ENCODE results near the gene NACC2.
A peak's percentile ranks its signal among the peaks of the same experiment; 100 is the strongest.

NACC2 gene

DNA sequence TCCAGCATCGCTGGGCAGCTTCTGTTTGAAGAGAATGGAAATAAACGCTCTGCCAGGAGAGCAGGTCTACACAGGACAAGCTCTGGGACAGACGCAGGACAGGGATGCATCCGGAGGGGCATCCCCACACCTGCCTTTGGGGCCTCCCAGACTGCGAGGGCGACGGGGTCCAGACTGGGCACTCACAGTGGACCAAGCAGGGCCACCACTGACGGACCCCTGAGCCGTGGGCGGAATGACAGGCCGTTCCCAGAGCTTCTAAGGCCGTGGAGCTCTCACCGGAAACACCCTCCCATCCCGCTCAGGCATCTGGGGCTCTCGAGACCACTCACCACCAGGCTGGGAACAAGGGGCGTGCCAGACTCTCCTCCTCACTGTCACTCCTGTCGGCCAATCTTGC is 34.1 kb upstream of the NACC2 start:
- no peak for DNase-seq (ENCODE audit: low spot score)

DNA sequence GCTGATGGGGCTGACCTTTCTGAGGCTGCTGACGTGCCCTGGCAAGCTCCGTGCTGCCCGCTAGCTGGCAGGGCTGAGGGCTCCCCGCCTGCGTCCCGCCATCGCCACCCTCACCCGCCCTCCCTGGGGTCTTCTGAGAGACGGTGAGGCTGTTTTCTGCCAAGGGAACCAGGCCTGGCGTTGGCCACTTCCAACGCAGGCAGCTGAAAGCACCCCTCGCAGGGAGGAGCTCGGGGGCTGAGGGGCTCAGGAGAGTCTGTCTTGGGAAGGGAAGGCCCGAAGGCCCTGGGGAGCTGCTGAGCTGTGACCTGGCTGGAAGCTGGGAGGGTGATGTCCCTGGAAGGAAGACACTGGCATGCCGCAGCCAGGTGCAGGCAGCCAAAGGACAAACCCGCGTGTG is 33.3 kb upstream of the NACC2 start:
- no peak for DNase-seq (ENCODE audit: low spot score)

DNA sequence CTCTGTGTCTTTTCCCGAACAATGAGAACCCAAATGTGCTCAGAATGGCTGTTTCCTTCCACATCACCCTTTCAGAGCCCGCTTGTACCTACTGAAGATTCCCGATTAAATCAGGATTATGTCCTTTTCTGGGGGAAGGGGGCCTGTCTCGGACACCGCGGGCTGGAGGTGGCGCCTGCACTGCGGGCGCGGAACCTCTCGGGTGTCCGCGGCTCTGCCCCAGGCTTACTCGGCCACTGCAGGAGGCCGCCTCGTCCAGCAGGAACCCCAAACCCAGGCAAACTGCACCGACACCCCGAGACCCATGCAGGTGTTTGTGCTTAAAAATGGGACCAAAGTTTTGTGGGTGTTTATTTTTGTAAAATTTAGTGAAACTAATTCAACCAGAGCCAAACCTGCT is 32.2 kb upstream of the NACC2 start:
- no peak for DNase-seq (ENCODE audit: low spot score)

DNA sequence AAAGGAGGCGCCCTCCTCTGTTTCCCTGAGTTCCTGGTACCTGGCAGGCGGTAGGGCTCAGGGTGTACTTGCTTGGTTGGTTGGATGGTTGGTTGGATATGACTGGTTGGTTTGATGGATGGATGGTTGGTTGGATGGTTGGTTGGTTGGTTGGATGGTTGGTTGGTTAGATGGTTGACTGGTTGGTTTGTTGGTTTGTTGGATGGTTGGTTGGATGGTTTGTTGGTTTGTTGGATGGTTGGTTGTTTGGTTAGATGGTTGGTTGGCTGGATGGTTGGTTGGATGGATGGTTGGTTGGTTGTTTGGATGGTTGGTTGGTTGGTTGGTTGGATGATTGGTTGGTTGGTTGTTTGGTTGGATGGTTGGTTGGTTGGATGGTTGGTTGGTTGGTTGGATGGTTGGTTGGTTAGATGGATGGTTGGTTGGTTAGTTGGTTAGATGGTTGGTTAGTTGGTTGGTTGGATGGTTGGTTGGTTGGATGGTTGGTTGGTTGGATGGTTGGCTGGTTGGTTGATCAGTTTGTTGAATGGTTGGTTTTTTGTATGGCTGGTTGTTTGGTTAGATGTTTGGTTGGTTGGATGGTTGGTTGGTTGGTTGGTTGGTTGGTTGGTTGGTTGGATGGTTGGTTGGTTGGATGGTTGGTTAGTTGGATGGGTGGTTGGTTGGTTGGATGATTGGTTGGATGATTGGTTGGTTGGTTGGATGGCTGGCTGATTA is 30.0 kb upstream of the NACC2 start:
- DNase-seq (ENCODE audit: low spot score), result no peak

DNA sequence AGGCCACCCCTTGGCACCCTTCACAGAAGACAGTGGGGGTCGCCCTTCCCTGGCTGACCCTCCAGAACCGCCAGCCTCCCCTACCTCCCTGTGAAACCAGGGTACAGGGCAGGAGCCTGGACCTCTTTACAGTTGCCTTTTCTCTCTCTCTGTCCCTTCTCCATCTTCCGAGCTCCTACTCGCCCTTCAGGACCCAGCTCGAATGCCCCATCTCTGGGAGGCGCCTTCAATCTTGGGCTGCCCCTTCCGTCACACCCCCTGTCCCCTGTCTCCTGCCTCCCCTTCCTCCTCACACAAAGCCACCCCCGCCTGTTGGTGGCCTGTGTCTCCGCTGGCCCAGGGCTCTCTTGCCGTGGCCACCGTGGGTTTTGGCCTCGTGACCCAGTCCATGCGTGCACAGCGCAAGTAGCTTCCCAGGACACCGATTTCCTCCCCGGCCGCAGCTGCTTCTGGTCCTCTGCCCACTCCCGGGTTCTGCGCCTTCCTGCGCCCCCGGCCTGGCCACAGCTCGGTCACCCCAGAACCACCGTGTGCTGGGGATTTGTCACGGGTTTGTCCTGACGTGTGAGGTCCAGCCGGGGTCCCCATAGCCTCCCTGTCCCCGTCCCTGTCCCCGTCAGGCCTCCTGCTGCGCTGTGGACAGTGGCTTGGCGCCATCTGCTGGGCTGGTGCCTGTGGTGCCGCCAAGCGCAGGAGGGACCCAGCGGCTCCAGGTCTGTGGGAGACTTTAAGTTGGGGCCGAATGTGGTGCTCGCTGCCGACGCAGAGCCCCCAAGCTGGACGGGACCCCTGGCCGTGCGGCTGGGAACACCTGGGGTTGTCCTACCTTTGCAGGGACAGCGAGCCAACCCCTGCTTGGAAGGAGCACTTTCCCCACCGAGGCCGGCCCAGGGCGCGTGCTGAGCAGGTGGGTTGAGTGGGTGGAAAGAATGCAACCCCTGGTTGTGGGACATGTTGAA is 27.6 kb upstream of the NACC2 start:
- DNase-seq (ENCODE audit: low spot score), result peak; percentile 69

DNA sequence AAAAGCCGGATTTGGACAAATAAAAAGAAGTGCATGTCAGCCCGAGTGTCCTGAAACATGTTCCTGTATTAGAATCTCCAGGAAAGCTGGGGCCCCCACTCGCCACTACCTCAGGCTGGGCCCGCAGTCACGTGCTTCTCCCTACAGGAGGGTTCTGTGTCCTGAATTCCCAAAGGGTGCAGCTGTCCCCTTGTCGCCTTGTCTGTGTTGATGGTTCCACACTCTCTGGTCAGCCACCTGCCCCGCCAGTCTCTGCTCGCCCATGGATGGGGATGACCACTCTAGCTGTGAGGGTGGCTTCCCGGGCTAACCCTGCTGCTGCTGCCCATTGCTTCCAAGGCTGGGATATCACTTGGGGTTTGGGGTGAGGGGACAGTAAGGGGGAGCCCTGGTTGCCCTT is 26.7 kb upstream of the NACC2 start:
- DNase-seq (ENCODE audit: low spot score), result no peak

DNA sequence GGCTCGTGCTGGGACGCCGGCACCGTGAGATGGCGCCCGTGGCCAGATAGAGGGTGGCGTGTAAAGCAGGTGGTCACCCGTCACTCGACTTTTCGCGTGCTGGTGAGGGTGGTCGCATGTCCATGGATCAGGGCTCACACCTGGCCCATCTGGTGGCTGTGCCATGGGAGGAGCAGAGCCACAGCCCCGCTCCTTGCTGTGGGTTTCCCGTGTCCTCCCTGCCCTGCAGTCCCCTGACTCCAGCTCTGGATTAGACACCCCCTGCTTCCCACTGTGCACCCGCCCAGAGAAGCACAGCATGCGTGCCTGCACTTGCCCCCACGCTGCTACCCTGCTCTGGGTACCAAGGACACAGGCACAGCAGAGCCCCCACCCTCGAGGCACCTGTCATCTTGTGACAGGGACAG is 25.4 kb upstream of the NACC2 start:
- no peak for DNase-seq (ENCODE audit: low spot score)

DNA sequence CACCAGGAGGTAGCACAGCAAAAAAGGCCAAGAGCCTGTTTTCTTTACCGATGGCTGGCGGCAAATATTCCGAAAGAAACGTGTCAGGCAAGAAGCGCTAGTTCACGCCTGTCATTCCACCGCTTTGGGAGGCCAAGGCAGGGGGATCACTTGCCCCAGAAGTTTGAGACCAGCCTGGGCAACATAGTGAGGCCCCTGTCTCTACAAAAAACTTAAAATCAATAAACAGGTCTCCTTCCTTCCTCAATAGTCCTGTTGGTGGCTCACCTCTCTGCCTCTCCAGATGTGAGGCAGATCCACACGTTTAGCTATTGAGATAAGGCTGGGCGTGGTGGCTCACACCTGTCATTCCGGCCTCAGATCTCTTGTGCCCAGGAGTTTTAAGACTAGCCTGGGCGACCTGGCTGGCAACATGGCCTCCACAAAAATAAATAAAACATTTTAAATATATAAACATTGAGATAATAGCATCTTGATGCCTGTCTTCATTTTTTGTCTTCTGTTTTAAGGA is 24.8 kb upstream of the NACC2 start:
- DNase-seq (ENCODE audit: low spot score), result no peak

DNA sequence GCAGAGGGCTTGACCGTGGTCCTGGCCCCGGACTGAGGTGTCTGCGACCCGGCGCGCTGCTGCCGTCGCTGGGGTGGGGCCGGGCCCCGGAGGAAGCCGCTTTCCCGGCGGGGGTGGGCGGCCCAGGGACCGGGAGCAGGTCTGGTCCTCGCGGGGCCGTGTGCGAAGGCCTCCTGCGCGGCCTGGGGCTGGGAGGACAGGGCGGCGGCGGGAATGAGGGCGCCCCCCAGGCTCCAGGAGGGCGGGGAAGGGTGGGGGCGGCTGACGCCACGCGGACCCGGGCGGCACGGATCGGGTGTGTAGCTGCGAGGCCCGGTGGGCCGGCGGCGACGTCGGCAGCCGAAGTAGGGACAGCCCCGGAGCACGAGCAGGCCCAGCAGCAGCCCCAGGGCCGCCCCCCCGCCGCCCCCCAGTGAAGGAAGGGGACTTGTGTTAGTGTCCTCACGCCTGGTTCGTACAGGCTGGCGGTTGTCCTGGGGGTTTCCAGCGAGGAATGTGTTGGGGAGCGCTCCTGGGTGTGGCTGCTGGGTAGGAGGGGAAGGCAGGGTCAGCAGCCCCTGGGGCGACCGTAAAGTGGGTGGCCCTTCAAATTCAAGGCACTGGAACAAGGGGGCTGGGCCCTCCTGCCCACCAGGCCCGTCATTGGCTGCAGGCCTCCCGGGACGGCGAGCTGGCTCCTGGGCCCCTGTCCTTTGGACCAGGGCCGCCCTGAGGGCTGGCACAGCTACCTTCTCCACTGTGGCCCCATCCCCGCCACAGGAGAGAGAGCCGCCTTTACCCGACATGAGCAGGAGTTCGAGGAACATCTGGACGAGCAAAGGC is 24.2 kb upstream of the NACC2 start:
- DNase-seq (ENCODE audit: low spot score), result no peak

DNA sequence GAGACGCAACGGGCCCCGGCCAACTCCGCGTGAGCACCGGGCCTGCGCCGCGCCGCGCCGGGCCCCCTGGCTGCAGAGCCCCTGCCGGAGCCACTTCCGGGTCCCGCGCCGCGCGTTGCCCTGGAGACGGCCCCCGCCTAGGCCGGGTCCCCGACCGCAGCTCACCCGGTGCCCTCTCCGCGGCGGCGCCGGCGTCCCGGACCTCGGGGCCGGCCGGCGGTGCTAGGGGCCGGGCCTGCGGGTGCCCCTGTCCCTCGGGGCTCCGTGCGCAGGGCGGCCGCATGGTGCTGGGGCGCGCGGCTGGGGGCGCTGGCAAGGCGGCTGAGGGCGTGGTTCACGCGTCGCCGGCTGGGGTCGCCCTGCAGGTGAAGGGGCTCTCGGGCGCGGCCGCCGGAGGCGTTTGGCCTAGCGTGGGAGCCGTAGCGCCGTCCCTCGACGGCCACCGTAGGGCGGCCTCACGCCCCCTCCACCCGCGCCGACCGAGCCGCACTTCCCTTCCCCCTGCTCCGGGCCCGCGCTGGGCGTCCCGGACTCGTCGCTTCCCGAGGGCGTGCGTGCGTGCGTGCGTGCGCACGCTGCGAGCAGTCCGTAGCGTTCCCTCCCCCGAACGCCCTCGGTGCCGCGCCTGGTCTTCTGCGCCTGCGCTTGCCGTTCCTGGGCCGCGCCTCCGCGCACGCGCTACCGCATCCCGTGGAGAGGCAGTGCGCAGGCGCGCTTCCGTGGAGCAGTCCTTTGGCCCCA is 23.4 kb upstream of the NACC2 start, which contains the start of gene TMEM250:
Gene TMEM250 (minus strand): TSS at position 556 of the 741 bp plus-strand sequence. CDS start 1,975 bp downstream, outside the sequence.
- peak; percentile 95 for DNase-seq (ENCODE audit: low spot score)

DNA sequence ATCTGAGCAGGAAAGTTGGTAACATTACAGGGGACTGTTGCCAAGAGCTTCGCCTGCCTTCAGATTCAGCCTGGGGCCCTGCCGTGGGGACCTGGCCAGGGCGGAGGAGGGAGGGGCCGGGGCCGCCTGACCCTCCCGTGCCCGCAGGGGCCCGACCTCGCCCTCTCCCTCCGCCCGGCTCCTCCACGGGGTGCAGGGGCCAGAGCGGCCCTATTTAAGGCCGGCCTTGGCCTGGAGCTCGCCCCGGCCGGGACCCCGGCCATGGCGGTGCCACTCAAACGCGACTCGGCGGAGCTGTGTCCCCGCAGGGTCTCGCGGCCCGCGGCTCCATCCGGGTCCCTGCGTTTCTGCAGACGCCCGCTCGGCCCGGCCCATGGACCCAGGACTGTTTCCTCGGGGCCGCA is 22.8 kb upstream of the NACC2 start:
- no peak for DNase-seq (ENCODE audit: low spot score)

DNA sequence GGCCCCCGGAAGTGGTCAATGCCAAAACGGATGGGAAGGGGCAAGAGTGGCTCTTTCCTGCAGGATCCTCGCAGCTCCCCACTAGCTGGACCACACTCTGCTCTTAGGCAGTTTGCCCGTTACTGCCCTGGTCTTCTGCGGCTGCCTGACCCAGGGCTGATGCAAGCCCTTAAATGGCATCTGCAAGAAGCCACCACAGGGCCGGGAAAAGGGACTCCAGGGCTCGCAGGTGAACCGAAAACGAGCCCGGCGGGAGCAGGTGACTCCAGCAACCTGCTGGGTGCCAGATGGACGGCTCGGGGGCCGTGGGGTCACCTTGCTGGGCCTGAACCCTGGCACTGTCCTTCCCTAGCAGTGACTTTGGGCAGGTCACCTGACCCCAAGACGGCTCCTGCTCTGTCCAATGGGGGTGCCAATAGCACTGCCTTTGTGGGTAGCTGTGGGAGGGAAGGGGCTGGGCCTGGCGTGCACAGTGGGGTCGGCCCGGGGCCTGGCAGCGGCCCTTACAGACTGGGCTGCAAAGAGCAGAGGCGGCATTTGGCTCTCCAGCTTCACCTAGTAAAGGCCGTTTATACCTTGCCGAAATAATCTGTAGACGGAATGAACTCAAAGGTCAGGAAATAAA is 22.3 kb upstream of the NACC2 start:
- no peak for DNase-seq (ENCODE audit: low spot score)

DNA sequence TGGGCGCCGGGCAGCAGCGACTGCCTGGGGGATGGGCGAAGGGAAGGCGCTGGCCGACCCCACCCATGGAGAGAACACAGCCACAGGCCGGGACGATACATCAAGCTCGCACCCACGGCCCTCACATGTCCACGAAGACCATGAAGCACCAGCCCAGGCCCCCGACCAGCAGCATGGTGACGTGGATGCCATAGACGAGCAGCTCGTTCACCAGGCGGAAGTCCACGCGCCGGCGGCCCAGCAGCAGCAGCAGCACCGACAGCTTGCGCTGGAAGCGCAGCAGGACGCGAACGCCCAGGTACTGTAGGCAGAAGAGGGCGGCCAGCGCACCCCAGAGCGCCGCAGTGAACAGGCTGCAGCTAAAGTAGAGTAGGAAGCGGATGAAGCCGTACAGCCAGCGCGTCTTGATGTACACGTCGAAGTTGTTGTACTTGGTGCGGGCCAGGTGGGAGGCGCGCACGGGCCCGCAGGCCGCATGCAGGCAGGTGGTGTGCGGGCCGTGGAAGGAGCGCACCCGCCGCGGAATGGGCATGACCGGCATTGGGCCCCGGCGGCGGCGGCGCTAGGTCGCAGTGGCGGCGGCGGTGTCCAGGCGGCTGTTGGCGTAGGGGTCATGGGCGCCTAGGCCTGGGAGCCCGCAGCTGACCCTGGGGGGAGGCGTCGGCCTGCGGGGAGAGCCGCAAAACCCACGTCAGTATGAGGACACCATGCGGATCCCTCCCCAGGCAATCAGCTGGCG is 21.4 kb upstream of the NACC2 start:
- no peak for DNase-seq (ENCODE audit: low spot score)

DNA sequence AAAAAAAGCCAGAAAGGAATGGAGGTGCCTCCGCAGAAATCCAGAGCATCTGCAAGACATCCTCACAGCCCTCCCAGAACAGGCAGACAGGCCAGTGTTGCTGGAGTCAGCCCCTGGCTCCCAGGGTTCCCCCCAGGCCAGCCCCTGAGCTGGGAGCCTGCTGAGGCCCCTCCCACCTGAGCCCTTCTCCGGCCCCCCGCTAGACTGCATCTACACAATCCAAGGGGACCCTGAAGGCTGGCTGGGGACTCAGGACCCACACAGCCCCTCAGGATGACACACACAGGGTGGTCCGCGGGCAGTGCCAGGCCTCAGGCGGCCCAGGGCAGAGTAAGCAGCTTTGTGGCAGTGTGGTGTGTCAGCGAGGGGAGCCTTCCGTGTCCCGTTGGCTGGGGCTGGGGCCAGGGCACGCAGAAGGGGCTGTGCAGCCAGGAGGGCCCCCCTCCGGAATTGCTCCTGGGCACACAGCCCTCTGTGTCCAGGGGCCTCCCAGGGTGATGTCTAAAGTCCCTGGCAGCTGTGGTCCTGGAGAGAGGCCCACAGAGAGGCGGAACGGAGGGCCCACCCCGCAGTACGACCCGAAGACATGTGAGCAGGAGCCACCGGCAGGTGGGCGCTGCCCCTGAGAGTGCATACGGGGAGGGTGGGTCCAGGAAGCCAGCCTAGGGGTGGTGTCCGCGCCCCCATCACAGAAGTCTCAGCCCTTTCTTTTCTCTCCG is 20.7 kb upstream of the NACC2 start:
- no peak for DNase-seq (ENCODE audit: low spot score)

DNA sequence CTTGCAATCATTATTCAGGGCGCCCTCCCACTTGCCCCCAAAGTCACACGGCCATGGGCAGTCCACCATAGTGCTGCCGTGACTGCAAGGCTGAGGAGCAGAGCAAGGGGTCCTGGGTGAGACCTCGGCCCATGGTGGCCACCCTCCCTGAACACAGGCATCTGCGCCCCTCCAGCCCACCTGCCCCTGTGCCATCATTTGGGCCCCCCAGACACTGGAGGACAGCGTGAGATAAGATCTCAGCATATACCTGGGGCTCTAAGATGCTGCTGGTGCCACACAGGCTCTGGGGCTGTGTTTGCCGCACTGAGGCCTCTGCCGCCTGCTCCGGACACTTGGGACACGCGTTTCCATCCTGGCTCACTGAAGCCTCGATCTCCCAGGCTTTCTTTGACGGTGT is 20.1 kb upstream of the NACC2 start:
- DNase-seq (ENCODE audit: low spot score), result no peak

DNA sequence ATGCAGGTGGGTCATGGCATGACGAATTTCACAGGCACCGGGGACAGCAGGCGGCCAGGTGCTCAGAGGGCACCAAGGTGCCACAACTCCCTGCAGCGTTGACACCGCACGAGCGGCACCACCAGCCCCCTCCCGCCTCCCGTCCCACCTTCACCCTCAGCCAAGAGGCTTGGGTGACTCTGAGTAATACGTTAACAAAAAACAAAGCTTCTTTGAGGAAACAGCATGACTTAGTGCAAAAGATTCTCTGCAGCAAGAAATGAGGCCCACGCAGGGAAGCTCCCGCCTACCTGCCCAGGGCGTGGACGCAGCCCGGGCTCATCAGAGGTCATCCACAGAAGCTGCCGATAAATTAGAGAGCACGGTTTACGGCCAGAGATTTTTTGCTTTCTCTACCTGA is 19.5 kb upstream of the NACC2 start:
- DNase-seq (ENCODE audit: low spot score), result no peak

DNA sequence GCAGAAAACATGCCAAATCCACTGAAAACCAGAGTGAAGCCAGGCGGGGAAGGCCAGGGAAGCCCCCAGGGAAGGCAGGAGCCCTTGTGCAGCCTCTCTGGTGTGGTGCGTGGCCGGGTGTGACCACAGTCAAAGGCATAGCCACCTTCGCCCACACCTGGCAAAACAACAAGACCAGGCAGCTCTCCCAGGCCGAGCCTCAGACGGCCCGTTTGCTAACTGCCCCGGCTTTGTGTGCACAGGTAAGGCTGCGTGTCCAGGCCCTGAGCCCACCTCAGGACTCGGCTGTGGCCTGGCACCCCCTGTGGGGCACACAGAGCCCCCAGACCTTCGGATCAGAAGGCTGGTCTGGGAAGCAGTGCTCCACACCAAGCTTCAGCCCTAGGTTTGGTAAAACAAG is 17.5 kb upstream of the NACC2 start:
- no peak for DNase-seq (ENCODE audit: low spot score)

DNA sequence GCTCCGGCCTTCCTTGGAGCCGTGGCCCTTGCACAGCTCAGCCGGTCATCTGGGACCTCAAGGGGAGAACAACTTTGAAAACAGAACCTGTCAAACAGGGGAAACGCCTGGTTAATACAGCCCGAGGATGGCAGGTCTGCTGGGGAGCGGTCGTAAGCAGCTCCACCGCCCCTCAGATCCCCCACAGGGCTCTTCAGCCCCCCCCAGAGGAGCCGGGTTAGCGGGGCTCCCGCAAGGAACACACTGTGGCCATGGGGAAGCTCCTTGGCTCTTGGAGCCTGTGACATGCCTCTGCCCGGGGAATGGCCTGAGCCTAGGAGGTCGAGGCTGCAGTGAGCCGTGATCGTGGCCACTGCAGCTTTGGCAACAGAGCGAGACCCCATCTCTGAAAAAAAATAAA is 16.8 kb upstream of the NACC2 start:
- no peak for DNase-seq (ENCODE audit: low spot score)

DNA sequence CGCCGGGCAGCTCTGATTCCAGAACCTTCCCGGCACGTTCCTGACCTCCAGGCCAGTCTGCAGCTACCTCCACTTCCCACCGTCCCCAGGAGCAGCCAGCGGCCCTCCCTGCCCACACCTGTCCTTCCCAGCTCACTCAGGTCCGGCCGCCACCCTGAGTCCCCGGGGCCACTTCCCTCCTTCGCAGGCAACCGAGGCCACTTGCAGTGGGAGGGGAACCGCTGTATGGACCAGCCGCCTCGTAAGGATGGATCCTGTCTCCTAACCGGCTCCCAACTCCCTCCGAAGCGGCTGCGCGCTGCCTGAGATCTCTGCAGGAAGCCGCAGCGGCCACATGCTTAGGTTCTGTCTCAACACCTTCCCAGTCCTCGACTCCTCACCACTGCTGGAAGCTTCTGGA is 16.1 kb upstream of the NACC2 start:
- DNase-seq (ENCODE audit: low spot score), result no peak
